H1 (cell line): ENCODE data around the gene DHX32. TPM values are rescaled to one million over a fixed set of nuclear protein-coding genes. Genes with fewer than 3 reads are reported as not detected.

Experiments
- CTCF ChIA-PET: fragments of 300-600 bp; sonication (Branson Sonifier 250); formaldehyde crosslinking; loops from one replicate; lab custom pipeline; 2021; ENCODE audit not compliant: partially characterized antibody; lab: Charles Lee
- POLR2A ChIA-PET: fragments of 300-600 bp; sonication (Branson Sonifier 250); formaldehyde crosslinking; loops from one replicate; lab custom pipeline; 2021; ENCODE audit warnings: inconsistent platforms; ENCODE audit not compliant: partially characterized antibody; lab: Charles Lee
- DNase-seq, 2 experiments: peaks; one replicate each; pipeline versions ENCODE4 v3.0.0 to v3.0.0-alpha.2; 2010 to 2022; ENCODE audit warnings: low spot score in 2 of 2, low read depth in 1 of 2, mixed read lengths in 1 of 2
- FAIRE-seq: peaks from 2 replicates; lab custom pipeline; 2011; peaks lifted over from hg19 to GRCh38; lab: Jason Lieb, UNC
- H2AFZ ChIP-seq: 2 replicates; pipeline ENCODE4 v1.8.1; 2012; ENCODE audit warnings: low read length, inconsistent platforms
- H2AK5ac ChIP-seq: 2 replicates; pipeline ENCODE4 v1.6.1; 2013; ENCODE audit warnings: low read depth, low read length
- H2BK120ac ChIP-seq: replicated peaks from 2 replicates; pipeline ENCODE3; 2013; ENCODE audit warnings: low read depth, low read length, inconsistent platforms
- H2BK12ac ChIP-seq: 2 replicates; pipeline ENCODE4 v1.6.1; 2013; ENCODE audit warnings: low read depth, low read length
- H2BK15ac ChIP-seq: 2 replicates; pipeline ENCODE4 v1.6.1; 2013; ENCODE audit warnings: low read length
- H2BK20ac ChIP-seq: 2 replicates; pipeline ENCODE4 v1.6.1; 2013; ENCODE audit warnings: low read length
- H2BK5ac ChIP-seq: 2 replicates; pipeline ENCODE4 v1.6.1; 2013; ENCODE audit warnings: low read depth, low read length
- H3K14ac ChIP-seq: 2 replicates; pipeline ENCODE4 v1.6.1; 2013; ENCODE audit warnings: inconsistent platforms; ENCODE audit not compliant: insufficient read length
- H3K18ac ChIP-seq: 2 replicates; pipeline ENCODE4 v1.6.1; 2013; ENCODE audit warnings: low read length; ENCODE audit errors: extremely low read depth
- H3K23ac ChIP-seq: 2 replicates; pipeline ENCODE4 v1.6.1; 2013; ENCODE audit warnings: inconsistent platforms; ENCODE audit not compliant: insufficient read length
- H3K23me2 ChIP-seq: 2 replicates; pipeline ENCODE4 v1.6.1; 2013; ENCODE audit warnings: low read depth, low read length
- H3K27ac ChIP-seq: 2 replicates; pipeline ENCODE4 v1.6.1; 2011; ENCODE audit warnings: low read depth, low read length, inconsistent platforms
- H3K27me3 ChIP-seq, 4 experiments: replicated peaks in 1 of 4; 1 replicate in 1 of 4; 2 replicates in 3 of 4; pipeline versions ENCODE4 v1.6.1 to v1.8.1; 2011 to 2013; ENCODE audit warnings: low read length in 3 of 4, mild to moderate bottlenecking in 3 of 4, inconsistent platforms in 2 of 4, mixed read lengths in 2 of 4, moderate library complexity in 1 of 4; ENCODE audit not compliant: control insufficient read depth in 3 of 4, insufficient read depth in 3 of 4; ENCODE audit errors: extremely low read depth in 1 of 4
- H3K36me3 ChIP-seq, 4 experiments: 2 replicates each; pipeline versions ENCODE4 v1.6.1 to v1.8.1; 2011 to 2013; ENCODE audit warnings: mild to moderate bottlenecking in 4 of 4, low read length in 3 of 4, moderate library complexity in 2 of 4, control low read depth in 1 of 4, inconsistent platforms in 1 of 4; ENCODE audit not compliant: insufficient read depth in 4 of 4, control insufficient read depth in 2 of 4
- H3K4ac ChIP-seq: replicated peaks from 2 replicates; pipeline ENCODE3; 2013; ENCODE audit warnings: low read length, low read depth, mixed read lengths, inconsistent platforms; ENCODE audit not compliant: insufficient read length
- H3K4me1 ChIP-seq, 4 experiments: replicated peaks in 1 of 4; 1 replicate in 1 of 4; 2 replicates in 3 of 4; pipeline versions ENCODE4 v1.6.1 to v1.8.1; 2011 to 2013; ENCODE audit warnings: low read length in 3 of 4, inconsistent platforms in 2 of 4, mixed read lengths in 1 of 4; ENCODE audit not compliant: insufficient read depth in 4 of 4, control insufficient read depth in 3 of 4
- H3K4me2 ChIP-seq, 2 experiments: 2 replicates each; pipeline versions ENCODE4 v1.6.1 to v1.8.1; 2011 to 2013; ENCODE audit warnings: low read depth in 2 of 2, low read length in 2 of 2, control low read depth in 1 of 2, inconsistent platforms in 1 of 2, mild to moderate bottlenecking in 1 of 2; ENCODE audit not compliant: insufficient read depth in 1 of 2
- H3K4me3 ChIP-seq, 4 experiments: fragments of 200-600, 300-600 bp in 1 of 4; sonication (generic), shearing (Covaris generic), sonication (Bioruptor Twin) in 1 of 4; 2 replicates each; pipeline versions ENCODE4 v1.5.1 to v1.8.1; 2011 to 2016; ENCODE audit warnings: low read length in 4 of 4, low read depth in 3 of 4, control low read depth in 2 of 4, inconsistent platforms in 2 of 4, mild to moderate bottlenecking in 2 of 4, mixed read lengths in 1 of 4, moderate library complexity in 1 of 4; ENCODE audit not compliant: insufficient read depth in 2 of 4; ENCODE audit errors: extremely low read depth in 1 of 4
- H3K56ac ChIP-seq: replicated peaks from 2 replicates; pipeline ENCODE3; 2013; ENCODE audit warnings: low read depth, mild to moderate bottlenecking, mixed read lengths, low read length, inconsistent platforms; ENCODE audit not compliant: insufficient read length
- H3K79me1 ChIP-seq: 2 replicates; pipeline ENCODE4 v1.6.1; 2013; ENCODE audit warnings: low read depth, low read length, control low read depth
- H3K79me2 ChIP-seq, 2 experiments: 2 replicates each; pipeline versions ENCODE4 v1.6.1 to v1.8.1; 2012 to 2013; ENCODE audit warnings: low read length in 2 of 2, mild to moderate bottlenecking in 2 of 2, inconsistent platforms in 1 of 2; ENCODE audit not compliant: insufficient read depth in 2 of 2, control insufficient read depth in 1 of 2
- H3K9ac ChIP-seq, 4 experiments: replicated peaks in 1 of 4; 1 replicate in 1 of 4; 2 replicates in 3 of 4; pipeline versions ENCODE4 v1.6.1 to v1.8.1; 2011 to 2013; ENCODE audit warnings: low read depth in 3 of 4, low read length in 3 of 4, control low read depth in 2 of 4, mild to moderate bottlenecking in 2 of 4, moderate library complexity in 2 of 4, inconsistent platforms in 1 of 4; ENCODE audit errors: extremely low read depth in 1 of 4
- H3K9me3 ChIP-seq, 2 experiments: 2 replicates each; pipeline versions ENCODE4 v1.6.1 to v1.8.1; 2012 to 2013; ENCODE audit warnings: mild to moderate bottlenecking in 2 of 2, moderate library complexity in 2 of 2, control low read depth in 1 of 2, inconsistent platforms in 1 of 2, low read depth in 1 of 2, low read length in 1 of 2, mixed read lengths in 1 of 2; ENCODE audit not compliant: insufficient read depth in 2 of 2
- H4K20me1 ChIP-seq, 2 experiments: replicated peaks in 1 of 2; 2 replicates each; pipeline versions ENCODE3 to v1.8.1; 2011 to 2013; ENCODE audit warnings: inconsistent platforms in 2 of 2, low read length in 2 of 2, mild to moderate bottlenecking in 1 of 2; ENCODE audit not compliant: insufficient read depth in 2 of 2, control insufficient read depth in 1 of 2
- H4K5ac ChIP-seq: 2 replicates; pipeline ENCODE4 v1.6.1; 2013; ENCODE audit warnings: low read length, low read depth, mixed read lengths, inconsistent platforms; ENCODE audit not compliant: insufficient read length
- H4K8ac ChIP-seq: 2 replicates; pipeline ENCODE4 v1.8.0; 2013; ENCODE audit warnings: mild to moderate bottlenecking, moderate library complexity, low read length, inconsistent platforms; ENCODE audit not compliant: insufficient read depth; ENCODE audit errors: extremely low read depth
- H4K91ac ChIP-seq: replicated peaks from 2 replicates; pipeline ENCODE3; 2013; ENCODE audit warnings: low read length, mixed read lengths, inconsistent platforms; ENCODE audit not compliant: insufficient read length
- CBX8 ChIP-seq: fragments of 300-800, 300-1000 bp; sonication (generic); IDR thresholded peaks from 2 replicates; pipeline ENCODE4 v1.7.1; 2016; ENCODE audit warnings: low read depth, low read length, borderline replicate concordance
- CTBP2 ChIP-seq: IDR thresholded peaks from 2 replicates; pipeline ENCODE4 v1.7.0; 2011; ENCODE audit warnings: borderline replicate concordance, mild to moderate bottlenecking, moderate library complexity, mixed read lengths, low read length; ENCODE audit not compliant: insufficient read depth, insufficient read length
- HDAC2 ChIP-seq, 2 experiments: fragments of 300-600 bp in 1 of 2; sonication (generic) in 1 of 2; IDR thresholded peaks; 2 replicates each; pipeline ENCODE4 v1.6.1; 2011 to 2012; ENCODE audit warnings: low read depth in 2 of 2, low read length in 2 of 2, mild to moderate bottlenecking in 2 of 2, moderate library complexity in 2 of 2, borderline replicate concordance in 1 of 2, inconsistent platforms in 1 of 2
- JUN ChIP-seq: IDR thresholded peaks from 2 replicates; pipeline ENCODE4 v1.6.1; 2011; ENCODE audit warnings: low read depth, mild to moderate bottlenecking, improper control_type of control experiment, low read length
- WGBS, 2 experiments: shearing (Covaris generic) in 1 of 2; methylation state at CpG; one replicate each; pipeline versions ENCODE4 v1.1.6 to v1.1.7; 2013 to 2015; ENCODE audit warnings: low lambda C conversion rate in 2 of 2, mixed read lengths in 2 of 2, inconsistent platforms in 1 of 2, low coverage in 1 of 2, missing lambda C conversion rate in 1 of 2; ENCODE audit not compliant: insufficient replicate concordance in 2 of 2, insufficient coverage in 1 of 2, insufficient read length in 1 of 2; ENCODE audit errors: extremely low coverage in 1 of 2, missing lambda C conversion rate in 1 of 2; 5-methylcytosine and 5-hydroxymethylcytosine counted together
- polyA plus RNA-seq, 7 experiments: library from polyadenylated mRNA; depleted of rRNA in 3 of 7; stranded (reverse) in 5 of 7; unstranded in 2 of 7; fragments of >200 nt in 5 of 7; fragments of 200-250 nt in 2 of 7; gene quantifications; 1 replicate in 5 of 7; 2 replicates in 1 of 7; 4 replicates in 1 of 7; pipeline versions ENCODE4 v1.2.1 to v1.2.3, GENCODE V29; 2011 to 2013; ENCODE audit warnings: missing spikeins in 2 of 7, mixed read lengths in 2 of 7
- total RNA-seq: library from RNA; stranded (reverse); fragmentation: NEBNext Ultra II Directional; extraction: Animal tissue kit (Norgen Biotek cat#: 25700); gene quantifications from 2 replicates; pipeline ENCODE4 v1.2.1, GENCODE V29; 2021

The DHX32 gene
- total and polyA plus RNA-seq, 2 of the 8 experiments (the other 6 are each of a cell fraction or from before 2014, with no cell fraction given) = 12.4 to 15.8 TPM

- Histone ChIP-seq H2AFZ (no peak overlapping the region), H3K14ac (no peak overlapping the region), H3K27ac (no peak overlapping the region), H3K79me2 (no peaks in the 10 kb centered on the region), H4K8ac (no peak overlapping the region), H3K4me3 (no peak overlapping the region), H4K91ac (no peak overlapping the region), H2AK5ac (no peak overlapping the region), H3K18ac (no peak overlapping the region), H3K4ac (no peak overlapping the region), H2BK5ac (no peak overlapping the region), H4K20me1 (peaks cover 2 to 3% of the 10 kb centered on the region in 2 experiments), H3K23ac (no peak overlapping the region), H3K79me1 (no peaks in the 10 kb centered on the region), H3K4me2 (no peak overlapping the region), H3K27me3 (no peaks in the 10 kb centered on the region), H3K56ac (no peak overlapping the region), H3K9me3 (no peaks in the 10 kb centered on the region), H2BK12ac (no peak overlapping the region), H2BK20ac (no peak overlapping the region), H3K36me3 (peaks cover 2 to 27% (median 14%) of the 10 kb centered on the region in 4 experiments; a peak in 7 of 8 replicates), H2BK15ac (no peak overlapping the region), H3K9ac (no peak overlapping the region), H3K23me2 (no peaks in the 10 kb centered on the region)
- FAIRE-seq (no peak), DNase-seq (no peak)
- WGBS, 2 experiments = 82% methylated on average over 5 of the region's 5 CpGs; no CpG with 5 or more reads in 1 of the 2 experiments
- CTCF ChIA-PET = no interaction called here
- no peak for TF ChIP-seq CBX8
- TF ChIP-seq CTBP2 = no peak
- no peak for TF ChIP-seq JUN
- no peak for TF ChIP-seq HDAC2 (IDR thresholded peaks at IDR 0.05; ENCODE audit: borderline replicate concordance in 1 of 2, low read depth in 2 of 2, low read length in 2 of 2)
- TF ChIP-seq, all 59 proteins: peak for 0
- no peak overlapping the region for H4K5ac ChIP-seq
- H2BK120ac ChIP-seq = no peak overlapping the region
- POLR2A ChIA-PET = interaction anchor here (1.5 kb wide), 1 partner anchor 8 kb away, joined by 4 read pairs; no protein-coding TSS in a partner anchor
- peaks cover 0 to 5% (median 0%) of the 10 kb centered on the region in 4 experiments; a peak in 1 of 7 replicates for H3K4me1 ChIP-seq
Observed at GRCh38 chr10:125802131-125802530, 79.0 kb downstream of the DHX32 start.
